Measurements from ENCODE around the gene PCMTD2.
"Not testable (repeated sequence)": the region's sequence is repeated elsewhere in the genome, so short reads cannot be mapped to it uniquely, and the experiment has no call there.

PCMTD2 gene

GRCh38 chr20:64224351-64225170 is 31.0 kb upstream of the PCMTD2 start:
- DNase-seq (ENCODE audit: low read depth) = peak; percentile 92

- no peak for DNase-seq (ENCODE audit: low read depth)
Observed at GRCh38 chr20:64225171-64225595, 30.4 kb upstream of the PCMTD2 start.

- DNase-seq (ENCODE audit: low read depth) = no peak
Observed at GRCh38 chr20:64225828-64226598, 29.5 kb upstream of the PCMTD2 start.

GRCh38 chr20:64226686-64227580 is 28.6 kb upstream of the PCMTD2 start:
- no peak for DNase-seq (ENCODE audit: low read depth)

GRCh38 chr20:64228086-64228653 is 27.4 kb upstream of the PCMTD2 start:
- no peak for DNase-seq (ENCODE audit: low read depth)

- DNase-seq (ENCODE audit: low read depth) = no peak
Observed at GRCh38 chr20:64228751-64229506, 26.6 kb upstream of the PCMTD2 start.

- no peak for DNase-seq (ENCODE audit: low read depth)
Observed at GRCh38 chr20:64229507-64230061, 26.0 kb upstream of the PCMTD2 start.

- no peak for DNase-seq (ENCODE audit: low read depth)
Observed at GRCh38 chr20:64230461-64231145, 24.9 kb upstream of the PCMTD2 start.

GRCh38 chr20:64231621-64232550 is 23.7 kb upstream of the PCMTD2 start:
- no peak for DNase-seq (ENCODE audit: low read depth)

- no peak for DNase-seq (ENCODE audit: low read depth)
Observed at GRCh38 chr20:64232794-64233193, 22.8 kb upstream of the PCMTD2 start.

GRCh38 chr20:64233725-64234124 is 21.8 kb upstream of the PCMTD2 start:
- DNase-seq (ENCODE audit: low read depth) = no peak

GRCh38 chr20:64234291-64234791 is 21.2 kb upstream of the PCMTD2 start:
- DNase-seq (ENCODE audit: low read depth) = no peak

GRCh38 chr20:64234921-64235565 is 20.5 kb upstream of the PCMTD2 start:
- DNase-seq (ENCODE audit: low read depth) = not testable (repeated sequence)

GRCh38 chr20:64236137-64237088 is 19.1 kb upstream of the PCMTD2 start:
- no peak for DNase-seq (ENCODE audit: low read depth)

GRCh38 chr20:64237316-64237715 is 18.2 kb upstream of the PCMTD2 start:
- DNase-seq (ENCODE audit: low read depth) = no peak

GRCh38 chr20:64238115-64238825 is 17.3 kb upstream of the PCMTD2 start:
- DNase-seq (ENCODE audit: low read depth) = no peak
